Panc1 (cell line): ENCODE measurements around the gene EFTUD2.

ENCODE experiments used
- POLR2AphosphoS5 ChIP-seq: IDR thresholded peaks from 2 replicates; pipeline ENCODE4 v1.6.1; 2012; ENCODE audit warnings: mild to moderate bottlenecking, low read depth, low read length, moderate library complexity
- SIN3A ChIP-seq: IDR thresholded peaks from 2 replicates; pipeline ENCODE4 v1.6.1; 2012; ENCODE audit warnings: low read depth, mild to moderate bottlenecking, low read length, moderate library complexity, borderline replicate concordance; ENCODE audit not compliant: insufficient read depth
- TF ChIP-seq, protein P1 (sequence below): fragments of 450-650 bp; IDR thresholded peaks from 2 replicates; pipeline ENCODE4 v1.5.1; 2017; ENCODE audit warnings: mild to moderate bottlenecking
- TF ChIP-seq, protein P2 (sequence below), 2 experiments: IDR thresholded peaks; 2 replicates each; pipeline ENCODE4 v1.6.1; 2011 to 2012; ENCODE audit warnings: low read depth in 2 of 2, control low read depth in 1 of 2, low read length in 1 of 2, mild to moderate bottlenecking in 1 of 2, moderate library complexity in 1 of 2; ENCODE audit not compliant: insufficient read depth in 1 of 2

DNA sequence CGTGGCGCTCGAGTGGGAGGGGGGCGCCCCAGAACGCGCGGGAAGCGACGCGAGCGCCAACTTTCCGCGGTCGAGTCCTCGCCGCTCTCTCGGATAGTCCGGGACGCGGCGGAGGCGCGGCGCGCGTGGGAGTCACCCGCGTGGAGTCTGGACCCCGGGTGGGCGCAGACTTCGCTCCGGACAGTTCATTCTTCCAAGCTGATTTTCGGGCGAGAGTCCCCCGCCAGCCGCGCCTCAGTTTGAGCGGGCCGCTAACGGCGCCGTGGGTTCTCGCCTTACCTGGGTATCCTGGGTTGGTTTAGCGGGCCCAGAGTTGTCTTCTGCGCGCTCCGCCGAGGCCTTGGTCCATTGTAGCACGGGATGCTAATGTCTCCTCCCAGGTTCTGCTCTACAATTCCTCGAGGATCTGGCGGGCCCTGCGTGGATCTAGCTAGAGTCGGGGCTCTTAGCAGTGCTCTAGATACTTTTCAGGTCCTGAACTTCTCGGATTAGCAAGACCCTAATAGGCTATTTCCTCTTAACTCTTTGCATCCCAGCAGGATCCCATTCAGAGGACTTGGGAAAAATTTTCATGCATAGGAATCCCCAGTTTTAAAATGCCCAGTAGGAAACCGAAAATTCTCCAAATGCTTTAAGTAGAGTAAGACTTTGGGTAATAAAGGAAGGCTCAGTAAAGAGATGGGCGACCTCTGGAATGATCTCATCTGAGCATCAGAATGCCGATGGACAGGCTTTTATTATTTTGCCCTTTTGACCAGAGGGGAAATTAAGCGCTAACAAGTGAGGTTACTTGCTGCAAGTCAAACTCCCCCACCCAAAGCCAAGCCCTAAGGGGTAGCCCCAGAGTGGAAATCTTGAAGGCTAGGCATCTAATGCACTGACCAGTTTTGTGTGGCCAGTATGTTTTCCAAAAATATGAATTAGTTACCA is 68.6 kb downstream of the EFTUD2 start:
- TF ChIP-seq, protein P1, sequence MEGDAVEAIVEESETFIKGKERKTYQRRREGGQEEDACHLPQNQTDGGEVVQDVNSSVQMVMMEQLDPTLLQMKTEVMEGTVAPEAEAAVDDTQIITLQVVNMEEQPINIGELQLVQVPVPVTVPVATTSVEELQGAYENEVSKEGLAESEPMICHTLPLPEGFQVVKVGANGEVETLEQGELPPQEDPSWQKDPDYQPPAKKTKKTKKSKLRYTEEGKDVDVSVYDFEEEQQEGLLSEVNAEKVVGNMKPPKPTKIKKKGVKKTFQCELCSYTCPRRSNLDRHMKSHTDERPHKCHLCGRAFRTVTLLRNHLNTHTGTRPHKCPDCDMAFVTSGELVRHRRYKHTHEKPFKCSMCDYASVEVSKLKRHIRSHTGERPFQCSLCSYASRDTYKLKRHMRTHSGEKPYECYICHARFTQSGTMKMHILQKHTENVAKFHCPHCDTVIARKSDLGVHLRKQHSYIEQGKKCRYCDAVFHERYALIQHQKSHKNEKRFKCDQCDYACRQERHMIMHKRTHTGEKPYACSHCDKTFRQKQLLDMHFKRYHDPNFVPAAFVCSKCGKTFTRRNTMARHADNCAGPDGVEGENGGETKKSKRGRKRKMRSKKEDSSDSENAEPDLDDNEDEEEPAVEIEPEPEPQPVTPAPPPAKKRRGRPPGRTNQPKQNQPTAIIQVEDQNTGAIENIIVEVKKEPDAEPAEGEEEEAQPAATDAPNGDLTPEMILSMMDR = no peak
- TF ChIP-seq, protein P2, sequence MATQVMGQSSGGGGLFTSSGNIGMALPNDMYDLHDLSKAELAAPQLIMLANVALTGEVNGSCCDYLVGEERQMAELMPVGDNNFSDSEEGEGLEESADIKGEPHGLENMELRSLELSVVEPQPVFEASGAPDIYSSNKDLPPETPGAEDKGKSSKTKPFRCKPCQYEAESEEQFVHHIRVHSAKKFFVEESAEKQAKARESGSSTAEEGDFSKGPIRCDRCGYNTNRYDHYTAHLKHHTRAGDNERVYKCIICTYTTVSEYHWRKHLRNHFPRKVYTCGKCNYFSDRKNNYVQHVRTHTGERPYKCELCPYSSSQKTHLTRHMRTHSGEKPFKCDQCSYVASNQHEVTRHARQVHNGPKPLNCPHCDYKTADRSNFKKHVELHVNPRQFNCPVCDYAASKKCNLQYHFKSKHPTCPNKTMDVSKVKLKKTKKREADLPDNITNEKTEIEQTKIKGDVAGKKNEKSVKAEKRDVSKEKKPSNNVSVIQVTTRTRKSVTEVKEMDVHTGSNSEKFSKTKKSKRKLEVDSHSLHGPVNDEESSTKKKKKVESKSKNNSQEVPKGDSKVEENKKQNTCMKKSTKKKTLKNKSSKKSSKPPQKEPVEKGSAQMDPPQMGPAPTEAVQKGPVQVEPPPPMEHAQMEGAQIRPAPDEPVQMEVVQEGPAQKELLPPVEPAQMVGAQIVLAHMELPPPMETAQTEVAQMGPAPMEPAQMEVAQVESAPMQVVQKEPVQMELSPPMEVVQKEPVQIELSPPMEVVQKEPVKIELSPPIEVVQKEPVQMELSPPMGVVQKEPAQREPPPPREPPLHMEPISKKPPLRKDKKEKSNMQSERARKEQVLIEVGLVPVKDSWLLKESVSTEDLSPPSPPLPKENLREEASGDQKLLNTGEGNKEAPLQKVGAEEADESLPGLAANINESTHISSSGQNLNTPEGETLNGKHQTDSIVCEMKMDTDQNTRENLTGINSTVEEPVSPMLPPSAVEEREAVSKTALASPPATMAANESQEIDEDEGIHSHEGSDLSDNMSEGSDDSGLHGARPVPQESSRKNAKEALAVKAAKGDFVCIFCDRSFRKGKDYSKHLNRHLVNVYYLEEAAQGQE (IDR thresholded peaks at IDR 0.05; ENCODE audit: insufficient read depth in 1 of 2, low read depth in 2 of 2, low read length in 1 of 2) = no peak
- no peak for TF ChIP-seq POLR2AphosphoS5
- no peak for TF ChIP-seq SIN3A
